NCI-H2081 (cell line): ENCODE data around the gene MAML2.
A peak's percentile ranks its signal among the peaks of the same experiment; 100 is the strongest.
"Not testable (repeated sequence)": the region's sequence is repeated elsewhere in the genome, so short reads cannot be mapped to it uniquely, and the experiment has no call there.

Source experiments
- DNase-seq, 2 experiments: peaks; one replicate each; lab custom pipeline; 2025; lab: John Stamatoyannopoulos, UW

Gene MAML2

DNA sequence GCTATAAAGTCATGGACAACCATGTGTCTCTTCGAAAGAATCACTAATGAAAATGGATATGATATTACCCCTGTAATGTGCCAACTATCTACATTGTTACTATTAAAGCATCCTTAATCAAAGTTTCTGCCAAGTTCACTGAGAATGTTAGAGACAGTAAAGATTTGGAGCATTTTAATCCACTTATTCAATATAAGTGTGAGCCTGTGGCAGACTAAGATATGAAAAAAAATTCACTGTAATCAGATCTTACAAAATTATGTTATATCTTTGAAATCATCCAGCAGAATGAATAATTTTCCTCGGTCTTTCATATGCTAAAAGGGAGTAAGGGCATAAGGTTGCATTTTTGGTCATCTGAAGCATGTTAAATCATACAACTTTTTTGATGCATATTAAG, 49.9 kb downstream of the MAML2 start:
- no peak for DNase-seq

- DNase-seq, result no peak
These were observed 50.5 kb downstream of the MAML2 start for GRCh38 chr11:96292291-96293010.

DNA sequence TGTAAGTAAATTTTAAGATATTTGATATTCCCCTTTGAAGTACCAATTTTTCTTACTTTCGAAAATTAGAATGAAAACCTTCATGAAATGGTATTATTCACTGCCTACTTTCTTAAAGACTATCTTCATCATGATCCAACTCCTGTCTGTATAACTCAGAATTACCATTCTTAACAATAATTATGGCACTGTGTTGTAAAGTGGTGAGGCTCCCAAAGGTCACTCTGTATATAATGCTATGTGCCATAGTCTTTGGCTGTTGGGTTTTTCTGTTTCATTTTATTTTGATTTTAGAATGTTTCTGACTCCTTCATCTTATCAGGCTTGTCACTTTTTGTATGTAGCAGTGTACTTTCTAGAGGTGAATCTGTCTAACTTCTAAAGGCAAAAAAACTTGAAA, 52.4 kb downstream of the MAML2 start:
- no peak for DNase-seq

DNA sequence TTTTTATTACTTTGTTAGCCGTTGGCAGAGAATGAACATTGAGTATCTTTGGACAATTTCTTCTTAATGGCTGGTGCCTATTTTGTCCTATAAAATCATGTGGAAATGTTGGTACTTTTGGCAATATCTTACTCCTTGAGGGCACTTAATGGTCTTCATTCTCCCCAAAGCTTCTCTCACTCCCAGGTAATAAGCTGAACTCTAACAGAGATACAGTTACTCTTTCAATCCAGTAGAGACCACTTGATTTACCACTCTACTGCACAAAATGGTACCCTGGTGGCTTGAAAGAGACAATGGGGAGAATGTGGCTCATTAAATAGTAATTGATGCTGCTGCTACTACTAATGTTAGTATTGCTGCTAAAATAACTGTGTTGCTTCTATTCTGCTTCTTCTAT, 53.0 kb downstream of the MAML2 start:
- no peak for DNase-seq

GRCh38 chr11:96288915-96289314, 54.1 kb downstream of the MAML2 start:
- no peak for DNase-seq

- DNase-seq, result no peak
These were observed 55.1 kb downstream of the MAML2 start for GRCh38 chr11:96287822-96288439.

DNA sequence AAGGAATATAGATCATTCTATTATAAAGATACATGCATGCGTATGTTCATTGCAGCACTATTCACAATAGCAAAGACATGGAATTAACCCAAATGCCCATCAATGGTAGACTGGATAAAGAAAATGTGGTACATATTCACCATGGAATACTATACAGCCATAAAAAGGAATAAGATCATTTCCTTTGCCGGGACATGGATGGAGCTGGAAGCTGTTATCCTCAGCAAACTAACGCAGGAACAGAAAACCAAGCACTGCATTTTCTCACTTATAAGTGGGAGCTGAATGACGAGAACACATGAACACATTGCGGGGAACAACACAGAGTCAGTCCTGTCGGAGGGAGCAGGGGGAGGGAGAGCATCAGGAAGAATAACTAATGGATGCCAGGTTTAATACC, 57.0 kb downstream of the MAML2 start:
- not testable (repeated sequence) for DNase-seq

- no peak for DNase-seq
These were observed 58.1 kb downstream of the MAML2 start for GRCh38 chr11:96284917-96285316.

DNA sequence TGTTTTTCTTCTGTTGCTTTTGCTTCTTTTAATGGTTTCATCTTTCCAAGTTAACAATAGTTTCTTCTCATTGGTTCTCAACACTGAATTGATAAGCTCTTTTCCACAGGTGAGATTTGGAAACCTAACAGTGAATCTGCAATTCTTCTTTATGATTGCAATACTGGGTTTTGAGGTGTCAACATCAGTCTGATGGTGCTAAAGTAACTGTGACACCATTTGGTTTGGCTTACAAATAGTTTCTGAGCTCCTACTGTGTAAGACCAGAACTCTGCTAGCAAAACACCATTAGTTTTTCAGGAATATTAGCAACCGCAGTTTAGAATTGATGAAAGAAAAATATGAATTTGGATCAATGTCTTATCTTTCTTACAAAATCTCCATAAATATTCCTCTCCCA, 58.6 kb downstream of the MAML2 start:
- DNase-seq, result no peak

DNA sequence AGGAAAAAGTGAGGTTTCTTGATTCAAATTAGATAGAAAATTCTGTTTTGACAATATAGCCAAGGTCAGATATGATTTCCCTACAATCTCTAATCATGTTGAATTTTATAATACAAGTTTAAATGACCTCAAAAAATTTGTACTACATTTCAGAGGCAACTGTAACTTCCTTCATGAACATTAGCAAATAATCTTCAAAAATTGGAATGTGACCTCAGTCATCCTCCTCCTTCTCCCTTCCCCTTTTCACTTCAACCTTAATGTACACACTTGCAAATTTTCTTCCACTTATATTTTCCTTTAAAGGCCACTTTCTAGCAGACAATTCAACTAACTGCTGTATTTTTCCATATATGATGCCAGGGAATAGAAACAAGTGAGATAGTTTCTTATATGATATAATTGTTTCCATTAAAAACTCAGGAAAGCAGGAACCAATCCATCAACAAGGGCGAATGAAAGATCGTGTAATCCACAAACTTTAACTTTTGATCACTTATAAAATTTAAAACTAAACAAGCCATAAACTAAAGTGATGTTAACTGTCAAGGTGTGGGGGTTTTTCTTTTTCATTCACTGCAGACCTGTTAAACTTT, 60.3 kb downstream of the MAML2 start:
- DNase-seq, result no peak

GRCh38 chr11:96280444-96280843, 62.6 kb downstream of the MAML2 start:
- DNase-seq, result no peak

DNA sequence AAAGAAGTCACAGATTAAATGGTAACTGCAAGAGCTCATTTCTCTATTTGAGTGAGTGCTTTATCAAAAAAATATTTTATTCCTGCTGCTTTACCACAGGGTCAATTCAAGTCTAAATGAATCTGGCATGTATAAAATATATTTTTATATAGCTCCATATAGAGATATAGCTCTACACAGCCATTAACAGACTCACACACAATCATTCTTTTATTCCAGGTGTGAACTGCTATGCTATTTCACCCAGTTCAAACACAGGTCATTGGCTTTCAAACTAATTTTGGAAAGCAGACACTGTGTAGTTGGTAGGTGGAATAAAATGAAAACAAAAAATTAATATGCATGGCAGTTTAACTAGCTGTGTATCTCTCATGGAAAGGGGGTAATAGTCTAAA, 63.1 kb downstream of the MAML2 start:
- DNase-seq, result no peak

GRCh38 chr11:96279018-96279895, 63.7 kb downstream of the MAML2 start:
- DNase-seq, result no peak

DNA sequence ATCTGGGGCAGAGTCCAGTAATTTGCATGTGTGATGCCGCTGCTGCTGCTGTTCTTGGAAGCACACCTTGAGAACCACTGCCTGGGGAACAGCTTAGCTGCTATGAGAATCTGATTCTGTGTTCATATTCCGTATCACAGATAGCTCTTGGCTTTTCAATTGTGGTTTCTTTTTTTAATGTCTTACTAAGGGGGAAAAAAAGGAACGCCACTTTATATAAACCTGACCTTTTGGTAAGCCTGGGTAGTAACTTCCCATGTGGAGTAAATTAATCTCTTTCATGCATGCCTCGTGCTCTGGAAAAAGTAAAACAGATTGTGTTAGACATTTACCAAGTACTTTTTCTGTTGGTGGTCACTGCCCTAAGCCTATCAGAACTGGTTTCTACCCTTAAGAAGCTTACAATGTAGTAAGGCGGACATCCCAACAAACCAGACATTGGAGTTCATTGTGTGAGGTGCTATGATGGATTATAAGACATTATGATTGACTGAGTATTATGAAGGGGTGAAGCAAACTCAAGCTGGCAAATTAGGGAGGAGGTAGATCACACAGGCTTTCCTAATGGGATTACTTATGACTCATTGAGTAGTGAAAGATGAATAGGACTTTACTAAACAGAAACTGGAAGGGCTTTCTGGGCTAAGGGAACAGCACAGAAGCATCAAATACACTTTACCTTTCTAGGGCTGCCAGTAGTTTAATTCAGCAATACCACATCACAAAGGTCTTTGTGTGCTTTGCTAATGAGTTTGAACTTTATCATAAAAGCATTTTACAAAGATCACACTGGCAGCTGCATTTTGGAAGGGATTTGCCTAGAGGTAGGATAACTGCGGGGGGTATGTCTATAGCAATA, 64.7 kb downstream of the MAML2 start:
- peak in 1 of 2 experiments; percentile 31 for DNase-seq

DNA sequence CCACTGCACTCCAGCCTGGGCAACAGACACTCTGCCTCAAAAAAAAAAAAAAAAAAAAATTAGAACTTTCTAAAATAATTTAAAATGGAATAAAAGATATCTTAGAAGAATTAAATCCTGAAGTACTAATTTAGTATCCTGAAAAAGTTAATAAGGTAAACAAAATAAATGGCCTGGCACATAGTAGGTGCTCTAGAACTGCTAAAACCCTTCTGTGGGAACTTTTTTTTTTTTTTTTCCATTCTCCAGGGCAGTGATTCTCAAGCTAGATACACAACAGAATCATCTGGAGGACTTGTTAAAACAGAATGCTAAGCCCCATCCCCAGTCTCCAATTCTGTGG, 65.3 kb downstream of the MAML2 start:
- DNase-seq, result no peak

- DNase-seq, result no peak
These were observed 66.2 kb downstream of the MAML2 start for GRCh38 chr11:96276836-96277235.

- DNase-seq, result no peak
These were observed 67.0 kb downstream of the MAML2 start for GRCh38 chr11:96275801-96276594.

- no peak for DNase-seq
These were observed 69.5 kb downstream of the MAML2 start for GRCh38 chr11:96273507-96273906.

GRCh38 chr11:96272529-96273222, 70.3 kb downstream of the MAML2 start:
- no peak for DNase-seq

DNA sequence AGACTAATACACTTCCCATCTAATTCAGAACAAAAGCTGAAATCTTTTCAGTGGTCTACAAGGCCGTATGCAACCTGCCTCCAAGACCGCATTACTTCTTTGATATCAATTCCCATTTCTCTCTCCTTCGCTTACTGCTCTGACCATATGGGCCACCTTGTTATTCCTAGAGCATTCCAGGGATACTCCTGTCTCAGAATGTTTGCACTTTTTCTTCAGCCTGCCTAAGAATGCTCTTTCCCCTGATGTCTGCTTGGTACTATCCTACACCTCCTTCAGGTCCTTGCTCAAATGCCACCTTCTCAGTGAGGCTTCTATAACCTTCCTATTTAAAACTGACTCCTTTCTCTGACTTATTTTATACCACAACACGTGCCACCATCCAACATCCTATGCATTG, 71.2 kb downstream of the MAML2 start:
- DNase-seq, result no peak
